KOPT-K1 (cell line): ENCODE results near the gene TUBGCP2.
"Not testable (repeated sequence)": the region's sequence is repeated elsewhere in the genome, so short reads cannot be mapped to it uniquely, and the experiment has no call there.

ENCODE experiments used
- H3K27ac ChIP-seq: fragments of 200-600 bp; sonication (generic); 2 replicates; pipeline ENCODE4 v1.5.1; 2016; ENCODE audit warnings: antibody characterized with exemption, mild to moderate bottlenecking, low read depth, low read length; ENCODE audit not compliant: poor library complexity, severe bottlenecking
- H3K36me3 ChIP-seq: fragments of 200-600 bp; sonication (generic); 2 replicates; pipeline ENCODE4 v1.5.1; 2017; ENCODE audit warnings: antibody characterized with exemption, mild to moderate bottlenecking, low read length, moderate library complexity; ENCODE audit not compliant: insufficient read depth
- H3K9me3 ChIP-seq: fragments of 200-600 bp; sonication (generic); 2 replicates; pipeline ENCODE4 v1.5.1; 2017; ENCODE audit warnings: antibody characterized with exemption, low read length, mild to moderate bottlenecking; ENCODE audit not compliant: insufficient read depth, poor library complexity, severe bottlenecking

The TUBGCP2 gene

DNA sequence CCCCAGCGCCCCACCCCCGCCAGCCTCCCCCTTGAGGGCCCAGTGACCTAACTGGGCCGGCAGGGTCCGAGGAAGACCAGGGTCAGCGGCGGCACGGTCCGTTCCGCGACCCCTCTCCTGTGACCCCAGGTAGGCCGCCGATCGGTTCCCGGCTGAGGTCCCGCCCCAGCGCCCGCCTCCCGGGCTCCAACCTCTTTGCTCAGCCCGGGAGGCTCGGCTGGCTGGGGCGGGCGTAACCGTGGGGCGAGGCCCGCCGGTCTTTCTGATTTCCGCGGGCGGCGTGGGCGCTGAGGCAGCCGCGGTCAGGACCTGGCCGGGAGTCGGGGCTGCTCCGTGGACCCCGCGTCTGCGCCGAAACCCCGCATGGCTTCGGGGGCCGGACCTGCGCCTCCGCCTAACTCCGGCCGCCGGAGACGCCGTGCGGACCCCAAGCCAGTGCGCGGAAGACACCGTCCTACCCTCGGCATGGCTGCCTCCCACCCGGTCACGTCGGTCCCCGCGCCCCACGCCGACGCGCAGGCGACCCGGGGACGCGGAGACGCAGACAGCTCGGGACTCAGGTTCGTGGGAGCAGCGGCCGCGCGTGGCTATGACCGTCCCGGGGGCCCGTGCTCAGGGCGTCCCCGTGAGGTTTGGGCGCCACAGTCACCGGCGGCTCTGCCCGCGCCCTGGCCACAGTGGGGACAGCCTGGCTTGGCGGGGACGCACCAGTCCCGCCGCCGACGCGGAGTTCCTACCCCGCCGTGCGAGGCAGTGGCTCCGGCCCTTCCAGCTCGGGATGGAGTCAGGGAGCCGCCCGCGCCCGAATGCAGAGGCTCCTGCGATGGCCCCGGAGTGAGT lies 72.1 kb downstream of the TUBGCP2 start:
- Histone ChIP-seq H3K9me3 (no peaks in the 10 kb centered on the region), H3K36me3 (no peaks in the 10 kb centered on the region), H3K27ac (no peak overlapping the region)

DNA sequence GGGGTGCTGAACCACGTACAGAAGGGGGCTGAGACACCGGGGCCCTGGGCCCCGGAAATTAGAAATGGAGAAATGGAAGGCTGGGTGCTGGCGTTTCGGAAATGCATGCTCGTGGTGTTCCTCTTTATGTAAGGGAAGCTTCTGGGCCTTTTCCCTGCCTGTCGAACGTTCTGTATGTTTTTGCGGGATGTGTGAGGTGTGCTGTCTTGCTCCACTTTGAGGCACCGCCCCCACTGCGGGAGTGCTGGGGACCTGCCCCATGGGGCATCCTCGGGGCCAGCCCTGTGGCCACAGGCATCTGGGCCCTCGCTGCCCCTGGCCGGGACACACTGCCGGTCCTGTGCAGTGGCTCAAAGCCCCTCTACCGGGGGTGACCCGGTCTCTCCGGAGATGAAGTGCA lies 72.7 kb downstream of the TUBGCP2 start:
- Histone ChIP-seq H3K9me3 (no peaks in the 10 kb centered on the region), H3K27ac (no peak overlapping the region), H3K36me3 (no peaks in the 10 kb centered on the region)

GRCh38 chr10:133235265-133235855 lies 73.3 kb downstream of the TUBGCP2 start:
- no peak overlapping the region for H3K27ac ChIP-seq
- no peaks in the 10 kb centered on the region for H3K9me3 ChIP-seq
- H3K36me3 ChIP-seq, result no peaks in the 10 kb centered on the region

- H3K36me3 ChIP-seq, H3K9me3 ChIP-seq, H3K27ac ChIP-seq: not testable (repeated sequence)
Observed at GRCh38 chr10:133234796-133235195, 73.9 kb downstream of the TUBGCP2 start.

GRCh38 chr10:133231946-133232574 lies 76.6 kb downstream of the TUBGCP2 start:
- Histone ChIP-seq H3K36me3 (no peaks in the 10 kb centered on the region), H3K9me3 (no peaks in the 10 kb centered on the region), H3K27ac (no peak overlapping the region)

- H3K9me3 ChIP-seq, result no peaks in the 10 kb centered on the region
- H3K36me3 ChIP-seq, result no peaks in the 10 kb centered on the region
- no peak overlapping the region for H3K27ac ChIP-seq
Observed at GRCh38 chr10:133231244-133231945, 77.3 kb downstream of the TUBGCP2 start.

- Histone ChIP-seq H3K36me3 (no peaks in the 10 kb centered on the region), H3K9me3 (no peaks in the 10 kb centered on the region), H3K27ac (no peak overlapping the region)
Observed at GRCh38 chr10:133230387-133231195, 78.1 kb downstream of the TUBGCP2 start.

- no peak within 1 kb of the TSS for H3K27ac ChIP-seq
- H3K36me3 ChIP-seq, result no peaks in the 10 kb centered on the region
- no peaks in the 10 kb centered on the region for H3K9me3 ChIP-seq
Observed at GRCh38 chr10:133230044-133230361, 78.7 kb downstream of the TUBGCP2 start, which contains the start of gene UTF1. Gene UTF1, plus strand, starts transcription at chr10:133230217. Its CDS starts 72 bp downstream, at chr10:133230289.

DNA sequence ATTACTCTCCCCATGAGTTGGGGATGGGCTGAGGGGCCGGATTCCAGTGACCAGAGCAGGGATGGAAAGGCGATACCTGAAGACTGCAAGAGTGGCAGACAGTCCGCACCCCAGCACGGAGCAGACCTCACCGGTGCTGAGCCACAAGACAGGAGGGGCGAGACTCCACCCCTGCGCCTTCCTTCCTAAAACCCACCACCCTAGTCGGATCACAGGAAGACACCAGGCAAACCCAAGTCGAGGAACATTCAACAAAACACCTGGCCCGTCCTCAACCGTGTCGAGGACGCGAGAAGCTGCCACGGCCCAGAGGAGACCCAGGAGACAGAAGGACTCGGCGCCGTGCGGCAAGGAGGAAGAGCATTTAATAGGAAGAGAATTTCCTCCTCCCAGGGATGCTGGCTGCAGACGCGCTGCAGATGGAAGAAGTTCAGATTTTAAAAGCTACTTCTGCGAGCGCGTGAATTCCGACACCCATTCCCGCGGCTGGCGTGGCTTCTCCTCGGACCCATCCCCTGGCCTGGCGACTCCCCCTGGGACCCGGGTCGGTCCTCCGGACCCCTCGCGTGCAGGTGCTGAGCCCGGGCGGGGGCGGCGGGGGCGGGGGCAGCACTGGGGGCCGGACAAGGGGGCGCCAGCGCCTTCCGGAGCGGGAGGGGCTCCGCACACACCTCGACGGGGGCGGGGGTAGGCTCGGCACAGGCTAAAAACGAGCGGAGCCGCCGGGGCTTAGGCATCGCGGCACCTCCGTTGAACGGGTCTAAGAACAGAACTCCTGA lies 79.2 kb downstream of the TUBGCP2 start:
- Histone ChIP-seq H3K36me3 (no peaks in the 10 kb centered on the region), H3K9me3 (no peaks in the 10 kb centered on the region), H3K27ac (no peak overlapping the region)
